NCI-H187 (cell line): ENCODE measurements around the gene CYLD.

Experiments
- DNase-seq, 2 experiments: peaks; one replicate each; lab custom pipeline; 2025; lab: John Stamatoyannopoulos, UW

Gene CYLD

DNA sequence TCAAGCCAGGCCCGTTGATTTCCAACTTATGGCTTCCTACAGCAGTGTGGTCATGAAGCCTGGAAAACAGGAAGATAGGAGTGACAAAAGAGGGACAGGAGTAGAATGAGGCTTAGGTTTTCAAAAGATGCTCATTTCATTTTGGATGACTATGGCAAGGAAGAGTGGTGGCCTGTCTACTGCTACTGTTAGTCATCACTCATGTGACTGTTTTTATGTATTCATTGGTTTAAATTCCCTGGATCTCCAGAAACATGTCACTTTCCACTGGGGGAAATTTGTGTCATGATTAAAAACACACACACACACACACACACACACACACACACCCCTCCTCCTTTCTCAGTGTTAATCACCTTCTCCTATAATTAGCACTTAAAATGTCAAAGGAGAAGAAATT lies 1.1 kb upstream of the CYLD start:
- no peak for DNase-seq

DNA sequence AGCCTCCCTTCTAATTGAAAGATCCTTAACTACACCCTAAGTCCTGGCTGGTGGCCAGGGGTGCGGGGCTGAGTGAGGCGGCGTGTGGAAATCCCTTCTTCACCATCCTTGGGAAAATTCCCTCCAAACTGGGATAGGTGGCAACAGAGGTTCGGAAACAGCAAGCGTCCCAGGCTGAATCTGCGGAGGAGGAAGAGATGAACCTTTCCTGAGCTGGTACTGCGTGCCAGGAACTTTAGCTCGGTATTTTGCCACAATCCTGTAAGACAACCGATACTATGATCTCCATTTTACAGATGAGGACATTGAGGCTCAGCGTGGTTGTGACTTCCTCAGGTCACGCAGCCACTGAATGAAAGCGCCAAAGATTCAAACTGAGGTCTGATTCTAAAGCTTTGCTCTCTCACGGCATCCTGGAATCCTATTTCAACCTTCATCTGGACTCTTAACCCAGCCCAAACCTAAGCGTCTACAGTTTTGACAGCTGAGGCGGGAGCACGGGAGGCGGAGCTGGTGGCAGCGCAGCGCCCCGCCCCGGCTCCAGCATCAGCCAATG lies 583 bp upstream of the CYLD start:
- no peak for DNase-seq

DNA sequence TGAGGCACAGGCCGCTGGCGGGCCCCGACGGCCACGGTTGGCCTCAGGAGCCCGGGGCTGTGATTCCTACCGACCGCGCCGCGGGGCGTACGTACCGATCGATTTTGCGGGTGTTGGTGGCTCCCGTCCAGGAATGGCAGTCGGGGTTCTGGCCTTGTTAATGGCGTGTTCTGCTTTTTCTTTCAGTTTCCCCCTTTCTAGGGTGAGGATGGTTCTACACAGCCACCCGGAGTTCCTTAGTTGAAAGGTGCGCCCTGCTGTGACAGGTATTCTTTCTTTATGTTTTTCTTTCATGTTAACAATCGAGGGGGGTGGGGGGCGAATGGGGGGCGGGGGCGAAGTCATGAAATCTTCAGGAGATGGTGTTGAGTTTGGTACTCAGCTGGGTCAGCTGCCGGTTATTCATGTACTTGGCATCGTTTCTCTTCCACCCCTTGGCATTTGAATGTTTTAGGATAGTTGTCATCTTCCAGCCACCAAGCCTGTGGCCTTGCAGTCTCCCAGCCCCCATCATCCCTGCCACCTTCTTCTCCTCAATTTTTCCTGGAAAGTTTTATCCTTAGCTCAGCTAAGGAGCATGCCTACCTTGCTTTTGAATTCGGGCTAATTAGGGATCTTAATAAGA lies 802 bp downstream of the CYLD start:
- DNase-seq: no peak

DNA sequence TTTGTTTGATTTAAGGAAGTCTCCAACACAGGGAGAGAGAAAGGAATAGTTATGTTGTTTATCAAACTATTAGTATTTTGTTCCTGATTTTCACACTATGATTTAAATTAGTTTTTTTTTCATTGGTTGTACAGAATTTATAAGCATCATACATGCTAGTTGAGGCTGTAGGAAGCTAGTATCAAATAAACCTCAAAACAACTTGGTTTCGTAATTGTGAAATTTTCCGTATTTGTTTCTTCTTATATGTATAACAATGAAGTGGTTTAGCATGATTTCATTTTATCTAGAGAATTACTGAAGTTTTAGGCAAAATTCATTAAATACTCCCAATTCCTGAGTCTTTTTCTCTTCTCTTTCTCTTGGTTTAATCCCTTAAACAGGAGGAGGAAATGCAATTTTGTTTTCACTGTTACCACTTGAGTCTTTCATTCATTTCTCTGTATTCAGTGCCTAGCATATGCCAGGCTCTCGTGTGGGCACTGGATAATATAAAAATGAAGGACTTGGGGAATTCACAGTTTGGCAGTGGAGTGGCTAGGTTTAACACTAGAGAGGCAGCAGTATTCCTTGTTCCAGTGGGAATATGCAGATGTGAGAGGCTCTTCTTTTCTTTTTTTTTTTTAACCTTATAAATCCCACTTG lies 1.8 kb downstream of the CYLD start:
- DNase-seq: no peak

DNA sequence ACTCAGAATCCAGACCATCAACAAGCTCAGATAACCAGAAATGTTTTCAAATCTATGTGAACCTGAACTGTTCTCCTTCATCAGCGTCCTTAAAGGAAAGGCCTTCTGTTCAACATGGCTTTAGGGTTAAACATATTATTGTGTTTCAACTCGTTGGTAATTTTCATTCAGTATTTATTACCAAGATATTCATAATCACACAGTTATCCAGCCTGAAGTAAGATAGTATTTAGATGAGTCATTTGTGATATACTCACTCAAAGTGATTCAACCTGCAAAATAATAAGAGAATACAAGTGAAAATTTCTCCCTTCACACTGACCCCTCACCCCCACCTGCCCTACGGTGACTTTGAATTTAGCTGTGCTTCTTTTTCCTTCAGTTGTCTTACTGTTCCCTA lies 3.0 kb downstream of the CYLD start:
- no peak for DNase-seq

- no peak for DNase-seq
These were observed 4.1 kb downstream of the CYLD start for GRCh38 chr16:50745940-50746339.

- peak in 1 of 2 experiments; percentile 6 for DNase-seq
These were observed 5.5 kb downstream of the CYLD start for GRCh38 chr16:50747207-50747956.

DNA sequence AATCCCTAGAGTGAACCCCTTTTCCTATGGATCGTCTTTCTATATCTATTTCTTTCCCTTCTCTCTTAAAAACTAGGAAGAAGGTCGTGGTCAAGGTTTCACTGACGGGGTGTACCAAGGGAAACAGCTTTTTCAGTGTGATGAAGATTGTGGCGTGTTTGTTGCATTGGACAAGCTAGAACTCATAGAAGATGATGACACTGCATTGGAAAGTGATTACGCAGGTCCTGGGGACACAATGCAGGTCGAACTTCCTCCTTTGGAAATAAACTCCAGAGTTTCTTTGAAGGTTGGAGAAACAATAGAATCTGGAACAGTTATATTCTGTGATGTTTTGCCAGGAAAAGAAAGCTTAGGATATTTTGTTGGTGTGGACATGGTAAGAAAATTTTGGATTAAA lies 9.6 kb downstream of the CYLD start:
- DNase-seq: no peak

DNA sequence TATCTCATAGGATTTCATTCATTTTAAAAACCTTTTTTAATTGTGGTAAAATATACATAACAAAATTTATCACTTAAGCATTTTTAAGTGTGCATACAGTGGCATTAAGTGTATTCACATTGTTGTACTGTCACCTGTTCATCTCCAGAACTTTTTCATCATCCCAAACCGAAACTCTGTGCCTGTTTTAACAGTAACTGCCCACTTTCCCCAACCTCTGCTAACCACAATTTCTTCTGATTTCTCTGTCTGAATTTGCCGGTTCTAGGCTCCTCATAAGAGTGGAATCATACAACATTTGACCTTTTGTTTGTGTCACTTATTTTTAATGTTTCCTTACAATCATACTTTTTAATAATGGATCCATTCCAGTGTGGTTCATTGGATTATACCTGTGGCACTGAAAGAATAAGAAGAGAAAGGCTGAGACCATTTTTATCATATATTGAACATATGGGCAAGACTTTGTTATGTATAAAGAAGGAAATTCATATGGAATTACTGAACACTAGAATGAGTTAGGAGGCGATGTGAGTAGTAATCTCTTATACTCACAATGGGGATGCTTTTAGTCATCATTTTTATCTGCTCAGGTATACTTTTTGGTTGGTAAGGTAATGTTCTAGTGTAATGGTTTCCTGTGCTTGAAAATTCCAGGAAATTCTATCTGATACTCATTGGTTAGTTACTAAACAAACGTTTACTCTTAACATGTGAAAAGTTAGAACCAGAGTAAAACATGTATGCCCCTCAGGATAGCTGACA lies 10.8 kb downstream of the CYLD start:
- no peak for DNase-seq

DNA sequence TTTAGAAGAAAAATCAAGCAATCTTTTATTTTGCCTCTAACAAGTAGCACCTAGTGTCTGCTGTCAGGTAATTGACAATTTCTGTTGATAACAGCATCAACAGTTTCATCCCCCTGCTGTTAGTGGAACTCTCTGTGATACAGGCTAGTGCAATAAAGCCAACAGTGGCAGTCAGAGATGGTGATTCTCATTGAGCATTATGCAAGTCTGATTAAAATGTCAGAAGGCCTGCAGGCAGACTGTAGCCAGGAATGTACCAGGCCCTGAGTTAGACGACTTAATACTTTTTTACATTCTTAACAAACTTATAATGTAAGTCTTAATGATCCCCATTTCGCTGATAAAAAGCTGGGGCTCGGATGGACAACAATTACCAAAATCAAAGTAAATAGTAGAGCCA lies 14.6 kb downstream of the CYLD start:
- DNase-seq: no peak

DNA sequence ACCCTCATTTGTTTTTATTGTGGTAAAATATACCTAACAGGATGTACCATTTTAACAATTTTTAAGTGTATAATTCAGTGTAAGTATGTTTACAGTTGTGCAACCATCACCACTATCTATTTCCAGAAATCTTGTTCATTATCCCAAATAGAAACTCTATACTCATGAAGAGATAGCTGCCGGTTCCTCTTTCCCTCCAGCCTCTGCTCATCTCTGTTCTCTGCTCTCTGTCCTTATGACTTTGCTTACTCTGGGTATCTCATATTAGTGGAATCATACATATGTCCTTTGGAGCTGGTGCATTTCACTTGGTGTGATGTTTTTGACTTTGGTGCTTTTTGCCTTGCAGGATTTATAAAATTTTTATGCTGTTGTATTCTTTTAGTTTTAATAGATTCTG lies 19.4 kb downstream of the CYLD start:
- DNase-seq: no peak

- no peak for DNase-seq
These were observed 20.4 kb downstream of the CYLD start for GRCh38 chr16:50762241-50762640.

GRCh38 chr16:50763211-50763610 lies 21.3 kb downstream of the CYLD start:
- no peak for DNase-seq

DNA sequence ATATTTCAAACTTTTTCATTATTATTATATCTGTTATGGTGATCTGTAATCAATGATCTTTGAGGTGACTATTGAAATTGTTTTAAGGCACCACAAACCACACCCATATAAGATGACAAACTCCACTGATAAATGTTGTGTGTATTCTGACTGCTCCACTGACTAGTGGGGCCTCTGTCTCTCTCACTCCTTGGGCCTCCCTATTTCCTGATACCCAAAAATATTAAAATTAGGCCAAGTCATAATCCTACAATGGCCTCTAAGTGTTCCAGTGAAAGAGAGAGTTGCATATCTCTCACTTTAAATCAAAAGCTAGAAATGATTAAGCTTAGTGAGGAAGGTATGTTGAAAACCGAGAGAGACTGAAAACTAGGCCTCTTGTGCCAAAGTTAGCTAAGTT lies 23.4 kb downstream of the CYLD start:
- no peak for DNase-seq

- DNase-seq: no peak
These were observed 24.0 kb downstream of the CYLD start for GRCh38 chr16:50765861-50766260.

GRCh38 chr16:50767197-50767596 lies 25.3 kb downstream of the CYLD start:
- no peak for DNase-seq

- no peak for DNase-seq
These were observed 29.5 kb downstream of the CYLD start for GRCh38 chr16:50771366-50771765.

- no peak for DNase-seq
These were observed 32.5 kb downstream of the CYLD start for GRCh38 chr16:50774405-50774804.

- no peak for DNase-seq
These were observed 33.1 kb downstream of the CYLD start for GRCh38 chr16:50774960-50775359.

DNA sequence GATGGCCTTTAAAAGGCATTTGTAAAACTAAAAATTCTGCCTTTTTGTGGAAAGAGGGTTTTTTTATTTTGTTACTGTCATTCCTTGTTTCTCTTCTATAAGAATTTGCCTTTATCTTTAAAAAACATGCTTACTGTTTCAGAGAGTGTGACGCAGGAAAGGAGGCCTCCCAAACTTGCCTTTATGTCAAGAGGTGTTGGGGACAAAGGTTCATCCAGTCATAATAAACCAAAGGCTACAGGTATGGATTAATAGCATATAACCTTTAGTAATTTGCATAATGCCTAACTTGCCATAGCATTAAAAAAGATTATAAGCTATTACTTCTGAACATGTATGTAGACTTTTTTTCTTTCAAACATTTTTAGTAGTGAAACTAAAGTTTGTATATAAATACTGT lies 34.2 kb downstream of the CYLD start:
- no peak for DNase-seq

GRCh38 chr16:50778284-50779163 lies 36.6 kb downstream of the CYLD start:
- no peak for DNase-seq
